Testis (tissue), 2 donors: ENCODE results near the gene VWA2.

Source experiments
- POLR2A ChIP-seq: fragments of 450-650 bp; IDR thresholded peaks from one replicate; pipeline ENCODE4 v1.6.1; 2017; ENCODE audit warnings: antibody characterized with exemption, mild to moderate bottlenecking, moderate library complexity
- TF ChIP-seq, protein P1 (sequence below), 3 experiments: fragments of 450-650 bp in 2 of 3; fragments of 200-600 bp in 1 of 3; sonication (generic) in 1 of 3; IDR thresholded peaks; one replicate each; pipeline ENCODE4 v1.5.1; 2016 to 2019; ENCODE audit warnings: antibody characterized with exemption in 3 of 3, mild to moderate bottlenecking in 2 of 3, moderate library complexity in 1 of 3

GRCh38 chr10:114340816-114341215 lies 101.8 kb downstream of the VWA2 start:
- TF ChIP-seq, protein P1, sequence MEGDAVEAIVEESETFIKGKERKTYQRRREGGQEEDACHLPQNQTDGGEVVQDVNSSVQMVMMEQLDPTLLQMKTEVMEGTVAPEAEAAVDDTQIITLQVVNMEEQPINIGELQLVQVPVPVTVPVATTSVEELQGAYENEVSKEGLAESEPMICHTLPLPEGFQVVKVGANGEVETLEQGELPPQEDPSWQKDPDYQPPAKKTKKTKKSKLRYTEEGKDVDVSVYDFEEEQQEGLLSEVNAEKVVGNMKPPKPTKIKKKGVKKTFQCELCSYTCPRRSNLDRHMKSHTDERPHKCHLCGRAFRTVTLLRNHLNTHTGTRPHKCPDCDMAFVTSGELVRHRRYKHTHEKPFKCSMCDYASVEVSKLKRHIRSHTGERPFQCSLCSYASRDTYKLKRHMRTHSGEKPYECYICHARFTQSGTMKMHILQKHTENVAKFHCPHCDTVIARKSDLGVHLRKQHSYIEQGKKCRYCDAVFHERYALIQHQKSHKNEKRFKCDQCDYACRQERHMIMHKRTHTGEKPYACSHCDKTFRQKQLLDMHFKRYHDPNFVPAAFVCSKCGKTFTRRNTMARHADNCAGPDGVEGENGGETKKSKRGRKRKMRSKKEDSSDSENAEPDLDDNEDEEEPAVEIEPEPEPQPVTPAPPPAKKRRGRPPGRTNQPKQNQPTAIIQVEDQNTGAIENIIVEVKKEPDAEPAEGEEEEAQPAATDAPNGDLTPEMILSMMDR (IDR thresholded peaks at IDR 0.05) = no peak
- no peak for TF ChIP-seq POLR2A
